ENCODE results near the gene ORAI3. TPM values are rescaled to one million over a fixed set of nuclear protein-coding genes. Genes with fewer than 3 reads are reported as not detected.
A peak's percentile ranks its signal among the peaks of the same experiment; 100 is the strongest.

Gene ORAI3
- polyA plus RNA-seq, 1 experiment, result 23.7 TPM

DNA sequence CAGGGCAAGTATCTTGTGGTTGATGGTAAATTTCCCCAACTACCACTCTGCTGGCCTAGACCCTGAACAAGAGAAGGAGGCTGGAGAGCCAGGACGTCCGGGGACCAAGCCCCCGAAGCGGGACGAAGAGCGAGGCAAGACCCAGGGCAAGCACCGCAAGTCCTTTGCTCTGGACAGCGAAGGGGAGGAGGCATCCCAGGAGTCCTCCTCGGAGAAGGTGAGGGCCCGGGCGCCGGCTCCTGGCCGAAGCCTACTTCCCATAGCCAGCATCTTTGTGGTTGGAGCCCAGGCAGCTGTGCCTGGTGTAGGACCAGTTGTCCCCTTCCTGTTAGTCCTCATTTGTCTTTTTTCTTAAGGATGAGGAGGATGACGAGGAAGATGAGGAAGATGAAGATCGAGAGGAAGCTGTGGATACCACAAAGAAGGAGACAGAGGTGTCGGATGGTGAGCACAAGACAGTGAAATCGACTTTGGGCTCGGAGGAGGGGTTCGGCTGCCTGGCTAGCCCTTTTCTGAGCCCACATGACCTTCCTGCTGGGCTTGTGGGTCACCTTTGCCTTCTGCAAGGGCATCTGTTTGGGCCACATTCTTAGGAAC lies 20.5 kb downstream of the ORAI3 start:
- DNase-seq (ENCODE audit: low read depth, low spot score), result no peak
- H3K9me3 ChIP-seq (ENCODE audit: control insufficient read depth, insufficient read depth, low read length), result no peaks in the 10 kb centered on the region

DNA sequence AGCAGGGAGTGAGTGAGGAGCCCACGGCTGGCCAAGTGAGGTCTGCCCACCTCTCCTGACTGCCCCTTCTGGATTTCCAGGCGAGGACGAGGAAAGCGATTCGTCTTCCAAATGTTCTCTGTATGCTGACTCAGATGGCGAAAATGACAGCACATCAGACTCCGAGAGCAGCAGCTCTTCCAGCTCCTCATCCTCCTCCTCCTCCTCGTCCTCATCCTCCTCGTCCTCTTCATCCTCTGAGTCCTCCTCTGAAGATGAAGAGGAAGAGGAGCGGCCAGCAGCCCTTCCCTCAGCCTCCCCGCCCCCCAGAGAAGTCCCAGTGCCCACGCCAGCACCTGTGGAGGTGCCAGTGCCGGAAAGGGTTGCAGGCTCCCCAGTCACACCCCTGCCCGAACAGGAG lies 22.4 kb downstream of the ORAI3 start:
- H3K9me3 ChIP-seq (ENCODE audit: control insufficient read depth, insufficient read depth, low read length), result no peaks in the 10 kb centered on the region

More for the DNA sequence above, 20.5 kb downstream of the ORAI3 start:
- Histone ChIP-seq H3K27me3 (ENCODE audit: control insufficient read depth, insufficient read depth, low read length) (no peaks in the 10 kb centered on the region), H3K4me3 (ENCODE audit: low read depth, low read length) (no peak overlapping the region), H3K27ac (ENCODE audit: low read depth, low read length) (no peak overlapping the region)
- CTCF ChIA-PET, result interaction anchor here (1.4 kb wide), 1 partner anchor 15 kb away, joined by 3 read pairs; no protein-coding TSS in a partner anchor
- TF ChIP-seq, protein P1, sequence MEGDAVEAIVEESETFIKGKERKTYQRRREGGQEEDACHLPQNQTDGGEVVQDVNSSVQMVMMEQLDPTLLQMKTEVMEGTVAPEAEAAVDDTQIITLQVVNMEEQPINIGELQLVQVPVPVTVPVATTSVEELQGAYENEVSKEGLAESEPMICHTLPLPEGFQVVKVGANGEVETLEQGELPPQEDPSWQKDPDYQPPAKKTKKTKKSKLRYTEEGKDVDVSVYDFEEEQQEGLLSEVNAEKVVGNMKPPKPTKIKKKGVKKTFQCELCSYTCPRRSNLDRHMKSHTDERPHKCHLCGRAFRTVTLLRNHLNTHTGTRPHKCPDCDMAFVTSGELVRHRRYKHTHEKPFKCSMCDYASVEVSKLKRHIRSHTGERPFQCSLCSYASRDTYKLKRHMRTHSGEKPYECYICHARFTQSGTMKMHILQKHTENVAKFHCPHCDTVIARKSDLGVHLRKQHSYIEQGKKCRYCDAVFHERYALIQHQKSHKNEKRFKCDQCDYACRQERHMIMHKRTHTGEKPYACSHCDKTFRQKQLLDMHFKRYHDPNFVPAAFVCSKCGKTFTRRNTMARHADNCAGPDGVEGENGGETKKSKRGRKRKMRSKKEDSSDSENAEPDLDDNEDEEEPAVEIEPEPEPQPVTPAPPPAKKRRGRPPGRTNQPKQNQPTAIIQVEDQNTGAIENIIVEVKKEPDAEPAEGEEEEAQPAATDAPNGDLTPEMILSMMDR (IDR thresholded peaks at IDR 0.05; ENCODE audit: low read depth, low read length), result no peak
- POLR2A ChIA-PET, result no interaction called here

DNA sequence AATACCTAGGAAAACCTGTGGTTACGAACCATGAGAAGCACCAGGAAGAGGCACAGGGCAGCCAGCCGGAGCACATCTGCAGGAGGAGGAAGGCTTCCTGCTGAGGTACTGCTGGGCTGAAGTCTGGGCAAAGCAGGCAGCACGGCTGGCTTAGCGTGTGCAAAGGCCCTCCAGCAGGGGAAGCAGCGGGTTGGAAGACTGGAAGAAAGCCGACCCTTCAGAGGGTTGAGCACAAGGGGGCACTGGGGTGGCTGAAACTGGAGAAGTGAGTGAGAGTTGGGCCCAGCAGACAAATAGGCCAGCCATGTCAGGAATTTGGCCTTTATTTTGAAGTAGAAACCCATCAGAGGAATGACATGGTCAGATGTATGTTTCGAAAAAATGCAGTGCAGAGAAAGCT lies 24.0 kb downstream of the ORAI3 start:
- DNase-seq (ENCODE audit: low read depth, low spot score), result no peak
- TF ChIP-seq, protein P1 (IDR thresholded peaks at IDR 0.05; ENCODE audit: low read depth, low read length), result 0 out of 2 replicates have a peak, but pooled peaks have one; percentile 26
- ChIA-PET POLR2A (no interaction called here), CTCF (interaction anchor here (0.7 kb wide), 1 partner anchor 169 kb away, joined by 5 read pairs; no protein-coding TSS in a partner anchor)
- no peaks in the 10 kb centered on the region for H3K27me3 ChIP-seq (ENCODE audit: control insufficient read depth, insufficient read depth, low read length)
- no peaks in the 10 kb centered on the region for H3K9me3 ChIP-seq (ENCODE audit: control insufficient read depth, insufficient read depth, low read length)
- no peak overlapping the region for H3K27ac ChIP-seq (ENCODE audit: low read depth, low read length)
- no peak overlapping the region for H3K4me3 ChIP-seq (ENCODE audit: low read depth, low read length)

More for the DNA sequence above, 22.4 kb downstream of the ORAI3 start:
- TF ChIP-seq, protein P1 (IDR thresholded peaks at IDR 0.05; ENCODE audit: low read depth, low read length), result no peak
- DNase-seq (ENCODE audit: low read depth, low spot score), result no peak
- no peak overlapping the region for H3K27ac ChIP-seq (ENCODE audit: low read depth, low read length)
- no peak overlapping the region for H3K4me3 ChIP-seq (ENCODE audit: low read depth, low read length)
- no peaks in the 10 kb centered on the region for H3K27me3 ChIP-seq (ENCODE audit: control insufficient read depth, insufficient read depth, low read length)
- CTCF ChIA-PET, result interaction anchor here (0.9 to 1.3 kb wide), 2 partner anchors 12 to 14 kb away, joined by 3 read pairs; partner anchors contain the start of gene HSD3B7
- POLR2A ChIA-PET, result interaction anchor here (0.5 kb wide), 1 partner anchor 11 kb away, joined by 3 read pairs; no protein-coding TSS in a partner anchor

DNA sequence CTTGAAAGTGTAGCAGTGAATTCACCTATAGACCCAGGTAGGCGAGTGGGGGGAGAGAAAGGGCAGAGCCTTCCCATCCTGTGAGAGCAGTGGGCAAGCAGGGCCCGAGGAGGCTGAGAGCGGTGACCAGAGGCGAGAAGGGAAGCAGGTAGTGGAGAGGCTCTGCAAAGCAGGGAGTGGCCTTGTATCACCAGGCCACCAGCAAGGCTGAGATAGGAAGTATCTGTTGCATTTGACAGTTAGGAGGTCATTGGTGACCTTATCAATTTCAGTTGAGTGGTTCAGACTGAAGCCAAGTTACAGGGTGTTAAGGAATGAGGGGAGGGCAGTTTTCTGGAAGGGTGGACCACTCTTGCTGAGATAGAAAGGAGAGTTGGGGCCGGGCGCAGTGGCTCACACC lies 25.5 kb downstream of the ORAI3 start:
- CTCF ChIA-PET, result interaction anchor here (0.9 kb wide), 1 partner anchor 10 kb away, joined by 4 read pairs; no protein-coding TSS in a partner anchor
- H3K27ac ChIP-seq (ENCODE audit: low read depth, low read length), result no peak overlapping the region
- no peak overlapping the region for H3K4me3 ChIP-seq (ENCODE audit: low read depth, low read length)
- TF ChIP-seq, protein P1 (IDR thresholded peaks at IDR 0.05; ENCODE audit: low read depth, low read length), result no peak
- no peaks in the 10 kb centered on the region for H3K9me3 ChIP-seq (ENCODE audit: control insufficient read depth, insufficient read depth, low read length)
- no peak for DNase-seq (ENCODE audit: low read depth, low spot score)
- POLR2A ChIA-PET, result no interaction called here
- no peaks in the 10 kb centered on the region for H3K27me3 ChIP-seq (ENCODE audit: control insufficient read depth, insufficient read depth, low read length)

DNA sequence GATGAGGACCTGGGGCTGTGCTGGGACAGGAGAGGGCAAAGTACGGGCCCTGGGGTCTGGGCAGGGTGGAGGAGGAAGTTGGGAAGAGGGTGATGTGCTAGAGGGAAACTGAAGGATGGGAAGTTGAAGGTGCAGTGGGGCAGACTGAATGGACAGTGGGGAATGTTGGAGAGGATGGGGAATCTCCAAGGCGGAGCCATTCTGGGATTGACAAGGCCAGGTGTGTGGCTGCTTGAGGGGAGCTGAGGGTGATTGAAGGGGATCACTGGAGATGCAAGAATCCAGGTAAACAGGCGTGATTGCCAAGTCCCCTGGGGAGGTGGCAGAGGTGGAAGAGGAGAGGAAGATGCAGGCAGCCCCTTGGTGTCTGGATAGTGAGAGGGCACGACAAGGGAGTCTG lies 27.6 kb downstream of the ORAI3 start:
- TF ChIP-seq, protein P1 (IDR thresholded peaks at IDR 0.05; ENCODE audit: low read depth, low read length), result no peak
- POLR2A ChIA-PET, result no interaction called here
- CTCF ChIA-PET, result interaction anchor here (1.5 kb wide), 1 partner anchor 8 kb away, joined by 4 read pairs; the partner anchor contains the start of gene HSD3B7

More for the DNA sequence above, 27.6 kb downstream of the ORAI3 start:
- H3K27me3 ChIP-seq (ENCODE audit: control insufficient read depth, insufficient read depth, low read length), result no peaks in the 10 kb centered on the region
- H3K4me3 ChIP-seq (ENCODE audit: low read depth, low read length), result no peak overlapping the region
- H3K27ac ChIP-seq (ENCODE audit: low read depth, low read length), result no peak overlapping the region
- DNase-seq (ENCODE audit: low read depth, low spot score), result no peak
- no peaks in the 10 kb centered on the region for H3K9me3 ChIP-seq (ENCODE audit: control insufficient read depth, insufficient read depth, low read length)

All from AG04450 (cell line).